SK-N-SH treated with all-trans-retinoic acid at 6 μM for 48 hours (cell line): ENCODE measurements around the gene TNS1.

Experiments
- ATAC-seq: fragments of 200-7000 bp; cut with Tn5 transposase; 3 replicates; pipeline ENCODE4 v1.9.1; 2020; ENCODE audit warnings: mild to moderate bottlenecking, moderate library complexity
- ARNTL ChIP-seq: fragments of 450-650 bp; formaldehyde crosslinking; IDR thresholded peaks from 2 replicates; pipeline ENCODE4 v1.5.0; 2020; ENCODE audit warnings: low read depth, mild to moderate bottlenecking, moderate library complexity, borderline replicate concordance
- BACH2 ChIP-seq: fragments of 250-450 bp; sonication (Bioruptor Pico); IDR thresholded peaks from 2 replicates; pipeline ENCODE4 v1.9.0; 2021; ENCODE audit warnings: mild to moderate bottlenecking, borderline replicate concordance
- CREB5 ChIP-seq: fragments of 250-450 bp; sonication (Bioruptor Pico); IDR thresholded peaks from 2 replicates; pipeline ENCODE4 v1.5.1; 2020; ENCODE audit warnings: low read depth, mild to moderate bottlenecking, moderate library complexity
- CSDC2 ChIP-seq: fragments of 250-450 bp; sonication (Bioruptor Pico); IDR thresholded peaks from 2 replicates; pipeline ENCODE4 v1.5.0; 2020; ENCODE audit warnings: mild to moderate bottlenecking, moderate library complexity
- CSRNP3 ChIP-seq: fragments of 250-450 bp; sonication (Bioruptor Pico); IDR thresholded peaks from 2 replicates; pipeline ENCODE4 v1.5.1; 2021; ENCODE audit warnings: mild to moderate bottlenecking, moderate library complexity
- ESRRG ChIP-seq: fragments of 250-450 bp; sonication (Bioruptor Pico); IDR thresholded peaks from 2 replicates; pipeline ENCODE4 v1.6.1; 2021; ENCODE audit warnings: mild to moderate bottlenecking
- GLIS3 ChIP-seq: fragments of 250-450 bp; sonication (Bioruptor Pico); IDR thresholded peaks from 2 replicates; pipeline ENCODE4 v1.5.0; 2020; ENCODE audit warnings: mild to moderate bottlenecking, moderate library complexity
- PATZ1 ChIP-seq: fragments of 250-450 bp; sonication (Bioruptor Pico); IDR thresholded peaks from 2 replicates; pipeline ENCODE4 v1.8.0; 2020; ENCODE audit warnings: mild to moderate bottlenecking, moderate library complexity, borderline replicate concordance
- POU6F1 ChIP-seq: fragments of 250-450 bp; sonication (Bioruptor Pico); IDR thresholded peaks from 2 replicates; pipeline ENCODE4 v1.8.0; 2021; ENCODE audit warnings: low read depth, mild to moderate bottlenecking, moderate library complexity, borderline replicate concordance
- PPARA ChIP-seq: fragments of 250-450 bp; sonication (Bioruptor Pico); IDR thresholded peaks from 2 replicates; pipeline ENCODE4 v1.5.0; 2020; ENCODE audit warnings: mild to moderate bottlenecking, borderline replicate concordance
- RARB ChIP-seq: fragments of 250-450 bp; sonication (Bioruptor Pico); IDR thresholded peaks from 2 replicates; pipeline ENCODE4 v1.8.0; 2021; ENCODE audit warnings: mild to moderate bottlenecking, moderate library complexity
- SNAI2 ChIP-seq: fragments of 250-450 bp; sonication (Bioruptor Pico); IDR thresholded peaks from 2 replicates; pipeline ENCODE4 v1.5.0; 2020; ENCODE audit warnings: mild to moderate bottlenecking, moderate library complexity
- TCF4 ChIP-seq: fragments of 250-450 bp; sonication (Bioruptor Pico); IDR thresholded peaks from 2 replicates; pipeline ENCODE4 v1.8.0; 2021; ENCODE audit warnings: mild to moderate bottlenecking, moderate library complexity, borderline replicate concordance
- TOX ChIP-seq: fragments of 250-450 bp; sonication (Bioruptor Pico); IDR thresholded peaks from 2 replicates; pipeline ENCODE4 v1.8.0; 2021; ENCODE audit warnings: mild to moderate bottlenecking, moderate library complexity, borderline replicate concordance
- TSHZ2 ChIP-seq: fragments of 250-450 bp; sonication (Bioruptor Pico); IDR thresholded peaks from 2 replicates; pipeline ENCODE4 v1.5.0; 2020; ENCODE audit warnings: mild to moderate bottlenecking, moderate library complexity
- ZC3H10 ChIP-seq: fragments of 250-450 bp; sonication (Bioruptor Pico); IDR thresholded peaks from 2 replicates; pipeline ENCODE4 v1.5.1; 2021; ENCODE audit warnings: mild to moderate bottlenecking, moderate library complexity
- ZFP3 ChIP-seq: fragments of 250-450 bp; sonication (Bioruptor Pico); IDR thresholded peaks from 2 replicates; pipeline ENCODE4 v1.5.0; 2020; ENCODE audit warnings: mild to moderate bottlenecking, moderate library complexity
- ZNF565 ChIP-seq: fragments of 450-650 bp; formaldehyde crosslinking; conservative IDR thresholded peaks from 2 replicates; pipeline ENCODE4 v1.5.0; 2020; ENCODE audit warnings: low read depth, mild to moderate bottlenecking, moderate library complexity
- ZNF70 ChIP-seq: fragments of 450-650 bp; formaldehyde crosslinking; IDR thresholded peaks from 2 replicates; pipeline ENCODE4 v1.5.0; 2020; ENCODE audit warnings: mild to moderate bottlenecking, moderate library complexity
- ZNF8 ChIP-seq: fragments of 450-650 bp; formaldehyde crosslinking; IDR thresholded peaks from 2 replicates; pipeline ENCODE4 v1.5.0; 2020; ENCODE audit warnings: mild to moderate bottlenecking, moderate library complexity

The TNS1 gene

GRCh38 chr2:217941339-217941738 is 61.5 kb downstream of the TNS1 start:
- TF ChIP-seq ZC3H10 (CRISPR knock-in tag) (no peak), ZNF565 (CRISPR knock-in tag) (no peak), TOX (CRISPR knock-in tag) (no peak), SNAI2 (CRISPR knock-in tag) (no peak), CREB5 (CRISPR knock-in tag) (no peak), ZNF70 (CRISPR knock-in tag) (no peak)

GRCh38 chr2:217940261-217941220 is 62.3 kb downstream of the TNS1 start:
- no peak for ATAC-seq
- TF ChIP-seq CSDC2 (CRISPR knock-in tag) = no peak
- TF ChIP-seq TCF4 = no peak
- no peak for TF ChIP-seq POU6F1
- no peak for TF ChIP-seq ZC3H10 (CRISPR knock-in tag)
- TF ChIP-seq TSHZ2 (CRISPR knock-in tag) = no peak
- no peak for TF ChIP-seq SNAI2 (CRISPR knock-in tag)
- TF ChIP-seq ARNTL = no peak
- no peak for TF ChIP-seq TOX (CRISPR knock-in tag)
- no peak for TF ChIP-seq ZNF70 (CRISPR knock-in tag)
- TF ChIP-seq PPARA (CRISPR knock-in tag) = no peak
- TF ChIP-seq CREB5 (CRISPR knock-in tag) = no peak
- TF ChIP-seq RARB (CRISPR knock-in tag) = no peak
- TF ChIP-seq ZFP3 (CRISPR knock-in tag) = no peak
- no peak for TF ChIP-seq BACH2 (CRISPR knock-in tag)

More at GRCh38 chr2:217941339-217941738, 61.5 kb downstream of the TNS1 start:
- no peak for ATAC-seq

- TF ChIP-seq CSRNP3 (no peak), TOX (CRISPR knock-in tag) (no peak), ZFP3 (CRISPR knock-in tag) (no peak), GLIS3 (CRISPR knock-in tag) (no peak), ZNF8 (no peak), POU6F1 (no peak), CREB5 (CRISPR knock-in tag) (no peak), BACH2 (CRISPR knock-in tag) (no peak), ESRRG (no peak), RARB (CRISPR knock-in tag) (no peak), CSDC2 (CRISPR knock-in tag) (no peak), PATZ1 (CRISPR knock-in tag) (no peak), SNAI2 (CRISPR knock-in tag) (no peak), ZNF70 (CRISPR knock-in tag) (no peak)
- ATAC-seq = no peak
Measured at GRCh38 chr2:217939629-217940245, 63.1 kb downstream of the TNS1 start.
